HG02759 (cell line): ENCODE results near the gene SERPINH1.

Experiments
- ATAC-seq: cut with Tn5 transposase; IDR thresholded peaks from one replicate; pipeline ENCODE4 v1.9.1; 2021; ENCODE audit warnings: mild to moderate bottlenecking, moderate library complexity; ENCODE audit not compliant: unreplicated experiment

The SERPINH1 gene

DNA sequence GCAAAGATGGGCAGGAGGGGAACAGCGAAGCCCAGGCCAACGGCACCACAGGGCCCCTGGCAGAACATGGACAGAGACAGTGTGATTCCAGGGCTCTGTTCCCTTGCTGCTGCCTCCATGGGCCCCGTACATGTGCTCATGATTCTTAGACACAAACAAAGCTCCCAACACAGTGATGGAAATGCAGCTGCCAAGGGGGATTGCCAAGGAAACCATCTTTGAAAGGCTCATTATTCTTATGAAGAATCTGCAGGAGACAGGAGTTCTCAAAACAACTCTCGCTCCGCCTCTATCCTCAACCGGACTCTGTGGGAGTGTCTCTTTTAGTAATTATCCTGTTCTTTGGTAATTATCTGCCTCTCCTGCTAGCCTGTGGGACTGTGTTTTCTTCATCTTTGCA lies 32.2 kb downstream of the SERPINH1 start:
- no peak for ATAC-seq

DNA sequence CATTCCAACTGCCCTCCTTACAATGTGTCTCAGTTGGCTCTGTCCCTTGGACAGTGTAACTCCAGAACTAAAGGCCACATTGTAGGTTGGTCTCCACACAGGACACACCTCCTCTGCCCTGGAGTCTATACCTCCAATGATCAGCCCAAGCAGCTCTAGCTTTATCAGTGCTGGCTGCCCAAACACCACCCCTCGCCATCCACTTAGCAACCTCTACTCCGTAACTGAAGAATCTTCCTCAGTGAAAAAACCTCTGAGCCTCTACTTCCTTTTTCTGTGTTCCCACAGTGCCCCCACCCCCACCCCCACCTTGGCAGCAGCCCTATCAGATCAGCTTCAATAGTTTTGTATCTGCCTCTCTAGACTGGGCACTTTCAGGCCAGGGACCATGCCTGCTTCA lies 33.4 kb downstream of the SERPINH1 start:
- no peak for ATAC-seq

DNA sequence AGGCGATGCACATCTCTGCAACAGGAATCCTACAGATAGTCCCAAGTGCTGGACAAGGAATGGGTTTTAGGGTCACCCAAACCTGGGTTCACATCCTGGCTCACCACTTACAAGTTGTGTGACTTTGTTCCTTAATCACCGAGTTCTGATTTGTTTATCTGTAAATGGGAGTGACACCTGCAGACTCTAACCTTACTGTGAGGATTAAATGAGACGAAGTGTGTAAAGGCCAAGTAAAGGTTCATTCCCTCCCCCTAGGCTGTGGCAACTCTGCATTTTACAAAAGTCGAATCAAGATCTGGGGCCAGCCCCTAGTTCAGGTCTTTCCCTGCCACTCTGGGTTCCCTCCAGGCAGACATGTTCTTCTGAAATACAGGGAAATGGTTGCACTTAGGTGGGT lies 34.9 kb downstream of the SERPINH1 start:
- no peak for ATAC-seq

DNA sequence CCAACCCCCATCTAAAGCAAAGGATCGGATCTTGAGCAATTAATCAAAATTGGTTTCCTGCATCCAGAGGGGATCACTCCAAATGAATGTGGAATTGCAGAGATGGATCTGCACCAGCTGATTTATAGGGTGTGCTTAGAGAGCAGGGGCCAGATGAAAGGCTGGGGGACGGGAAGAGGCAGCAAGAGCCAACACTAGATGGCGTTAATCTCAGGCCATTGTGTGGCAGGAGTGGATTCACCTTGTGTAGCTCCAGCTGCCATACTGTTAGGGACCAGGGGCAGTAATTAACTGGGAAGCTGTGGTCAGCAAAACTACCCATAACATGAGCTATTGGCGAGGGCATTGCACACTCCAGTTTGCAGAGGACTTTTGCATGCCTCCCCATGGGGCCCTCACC lies 35.6 kb downstream of the SERPINH1 start:
- ATAC-seq, result no peak

DNA sequence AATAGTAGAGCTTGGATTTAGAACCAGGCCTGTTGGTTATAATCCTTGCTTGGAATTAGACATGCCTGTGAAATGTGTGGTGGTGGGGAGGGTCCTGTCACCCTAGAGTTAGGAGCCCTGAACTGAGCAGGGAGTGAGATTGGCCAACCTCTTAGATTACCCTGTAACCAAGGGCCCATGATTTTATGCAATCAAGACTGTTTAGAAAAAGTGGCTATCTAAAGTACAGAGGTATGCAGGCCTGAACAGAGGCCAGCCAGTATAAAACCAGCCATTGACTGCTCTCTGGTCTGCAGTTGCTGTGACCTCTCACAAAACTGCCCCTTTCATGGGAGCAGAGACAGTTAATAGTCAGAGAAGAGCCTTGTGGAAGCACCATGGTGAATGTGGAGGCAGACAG lies 36.2 kb downstream of the SERPINH1 start:
- no peak for ATAC-seq

DNA sequence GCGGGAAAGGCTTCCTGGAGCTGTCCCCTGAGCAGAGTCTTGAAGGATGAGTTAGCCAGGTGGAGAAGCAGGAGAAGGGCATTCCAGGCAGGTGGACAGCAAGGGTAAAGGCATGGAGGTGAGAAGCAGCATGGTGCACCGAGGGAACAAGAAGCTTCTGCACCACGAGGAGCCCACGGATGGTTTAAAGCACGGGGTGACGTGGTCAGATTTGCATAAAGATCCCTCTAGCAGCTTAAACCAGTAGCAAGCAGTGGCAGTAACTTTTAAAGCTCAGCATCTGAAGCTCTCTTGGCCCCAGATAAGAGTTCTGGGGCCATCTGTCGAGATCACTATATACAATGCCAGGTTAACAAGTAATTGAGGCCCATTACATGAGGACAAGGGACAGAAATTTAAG lies 36.8 kb downstream of the SERPINH1 start:
- no peak for ATAC-seq

DNA sequence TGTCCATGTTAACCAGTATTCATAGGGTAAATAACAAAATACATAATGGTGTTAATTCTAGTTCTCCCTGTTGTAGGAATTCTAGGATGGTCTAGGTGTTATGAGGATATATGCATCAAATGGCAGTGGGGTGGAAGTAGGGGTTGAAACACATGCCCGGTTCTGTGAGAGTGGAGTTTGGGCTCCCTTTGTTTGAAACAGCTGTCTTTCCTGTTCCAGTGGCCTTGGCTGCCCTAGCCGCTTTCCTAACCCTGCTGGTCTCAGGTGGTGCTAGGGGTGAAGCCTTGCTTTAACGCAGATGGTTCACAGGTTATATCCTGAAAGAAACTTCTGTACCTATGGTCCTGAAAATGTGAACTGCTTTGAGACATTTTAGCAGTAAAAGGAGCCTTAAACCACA lies 38.3 kb downstream of the SERPINH1 start:
- no peak for ATAC-seq

DNA sequence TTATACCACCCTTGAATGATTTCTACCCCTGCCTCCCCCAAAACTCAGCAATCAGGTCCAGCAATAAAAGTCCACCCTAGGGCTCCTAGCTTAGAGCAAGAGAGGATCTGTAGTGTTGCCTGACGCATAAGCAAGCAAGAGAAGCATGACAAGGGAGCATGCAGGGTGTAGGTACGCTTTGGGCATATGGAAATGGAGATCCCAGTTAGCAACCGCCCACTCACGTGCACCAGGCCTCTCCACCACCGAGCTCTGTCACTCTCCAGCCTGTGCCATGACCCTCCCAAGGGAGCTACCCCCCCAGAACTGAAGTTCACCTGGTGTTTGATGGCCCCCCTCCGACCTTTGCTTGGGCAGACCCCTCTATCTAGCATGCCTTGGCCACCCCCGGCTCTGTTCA lies 39.4 kb downstream of the SERPINH1 start:
- no peak for ATAC-seq

DNA sequence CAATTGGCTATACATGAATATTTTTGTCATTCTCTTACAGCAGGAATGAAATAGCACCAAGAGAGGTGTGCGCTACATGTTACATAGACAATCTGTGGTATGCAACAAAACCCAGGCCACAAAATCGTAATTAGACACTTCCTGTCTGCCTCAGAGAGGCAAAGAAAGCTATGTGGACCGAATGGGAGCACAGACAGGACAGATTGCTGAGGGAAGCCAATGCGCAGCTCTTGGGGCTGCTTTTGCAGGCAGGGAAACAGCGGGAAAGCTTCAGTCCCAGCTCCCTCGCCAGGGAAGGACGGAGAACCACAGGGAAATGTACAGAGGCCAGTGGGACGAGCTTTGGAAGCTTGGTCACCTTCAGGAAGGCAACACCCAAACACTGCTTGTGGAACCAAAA lies 40.9 kb downstream of the SERPINH1 start:
- no peak for ATAC-seq

DNA sequence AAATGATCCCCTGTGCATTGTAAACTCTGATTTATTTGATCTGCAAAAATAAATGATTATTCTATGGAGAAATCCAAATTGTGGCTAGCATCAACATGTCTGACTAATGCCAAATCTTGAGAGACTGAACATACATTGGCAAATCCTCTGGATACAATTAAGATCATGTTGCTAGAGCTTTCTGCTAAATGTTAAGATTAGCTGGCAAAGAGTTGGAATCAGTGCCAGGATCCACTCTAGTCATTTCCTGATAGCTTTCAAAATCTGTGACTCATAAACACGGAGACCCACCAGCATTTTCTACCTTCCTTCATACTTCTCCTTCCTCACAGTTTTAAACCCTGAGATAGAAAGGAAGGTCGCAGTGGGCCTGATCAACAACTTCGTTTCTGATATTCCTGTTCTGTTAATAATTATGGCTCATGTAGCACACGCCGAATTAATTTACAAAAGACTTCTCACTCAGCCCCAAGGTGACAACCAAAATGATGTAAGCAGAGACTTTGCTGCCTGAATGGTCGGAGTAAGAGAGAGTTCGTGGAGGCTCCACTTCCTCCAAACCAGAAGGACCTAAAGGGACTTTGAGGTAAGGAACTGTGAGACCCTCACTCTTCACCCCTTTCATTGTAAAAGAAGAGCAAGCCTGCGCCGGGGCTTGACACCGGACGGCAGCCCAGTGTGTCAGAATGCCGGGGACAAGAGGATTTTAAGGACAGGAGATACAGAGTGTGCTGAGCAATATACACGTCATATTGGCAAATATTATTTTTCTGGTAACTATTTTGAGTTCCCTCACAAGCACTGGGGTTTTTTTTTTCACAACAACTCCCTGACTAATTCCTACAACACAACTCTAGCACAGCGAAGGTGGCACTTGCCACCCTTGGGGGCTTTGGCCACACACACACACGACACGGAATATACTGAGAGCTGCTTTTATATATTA lies 42.0 kb downstream of the SERPINH1 start:
- ATAC-seq, result no peak

DNA sequence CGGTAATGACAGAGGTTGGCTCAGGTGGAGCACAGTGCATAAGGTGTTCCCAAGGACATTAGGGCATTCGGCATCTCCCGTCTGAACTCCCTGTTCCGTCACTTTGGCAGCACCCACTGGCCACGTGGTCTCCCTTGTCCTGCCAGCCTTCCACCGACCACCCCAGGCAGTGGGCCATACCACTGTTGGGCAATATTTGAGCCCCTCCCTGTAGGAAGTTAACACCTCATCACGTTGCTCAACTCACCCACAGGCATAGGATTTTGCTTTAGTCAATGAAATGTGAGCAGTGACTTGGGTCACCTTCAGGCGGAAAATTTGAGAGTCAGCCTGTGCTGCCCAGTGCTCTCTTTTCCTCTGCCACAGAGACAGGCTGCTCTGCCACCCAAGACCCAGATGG lies 44.0 kb downstream of the SERPINH1 start:
- ATAC-seq, result no peak

DNA sequence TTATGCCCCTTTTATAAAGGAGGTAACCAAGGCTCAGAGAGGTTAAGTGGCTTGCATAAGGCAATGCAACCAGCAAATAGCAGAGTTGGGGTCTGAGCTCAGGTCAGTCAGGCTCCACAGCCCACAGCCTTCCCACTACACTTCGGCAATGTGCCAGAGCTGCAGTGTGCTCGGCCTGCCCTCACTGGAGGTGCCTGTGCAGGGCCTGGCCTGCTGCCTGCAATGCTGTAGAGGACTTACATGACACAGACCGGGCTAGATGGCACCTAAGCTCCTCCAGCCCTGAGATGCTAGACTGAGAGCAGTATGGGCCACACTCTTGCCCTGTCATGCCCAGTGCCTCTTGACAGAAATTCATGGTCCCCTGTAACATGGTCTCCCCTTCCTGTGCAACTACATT lies 49.8 kb downstream of the SERPINH1 start:
- no peak for ATAC-seq

DNA sequence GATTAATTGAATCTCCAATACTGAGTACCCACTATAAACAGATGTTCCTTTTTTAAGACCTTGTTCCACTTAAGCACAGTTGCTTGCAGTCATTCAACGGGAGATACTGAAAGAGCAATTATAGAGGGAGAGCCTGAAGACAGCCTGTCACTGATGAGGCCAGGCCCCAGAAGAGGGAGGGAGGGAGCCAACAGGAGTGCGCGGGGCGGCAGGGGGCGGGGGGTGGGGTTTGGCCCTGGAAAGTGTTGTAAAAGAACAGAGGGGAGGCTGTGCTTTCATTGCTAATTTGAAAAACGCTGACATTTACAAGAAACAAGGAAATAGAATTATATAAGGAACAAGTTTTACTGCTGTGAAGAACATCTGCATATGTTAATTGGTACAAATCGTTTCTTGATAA lies 53.7 kb downstream of the SERPINH1 start:
- no peak for ATAC-seq

DNA sequence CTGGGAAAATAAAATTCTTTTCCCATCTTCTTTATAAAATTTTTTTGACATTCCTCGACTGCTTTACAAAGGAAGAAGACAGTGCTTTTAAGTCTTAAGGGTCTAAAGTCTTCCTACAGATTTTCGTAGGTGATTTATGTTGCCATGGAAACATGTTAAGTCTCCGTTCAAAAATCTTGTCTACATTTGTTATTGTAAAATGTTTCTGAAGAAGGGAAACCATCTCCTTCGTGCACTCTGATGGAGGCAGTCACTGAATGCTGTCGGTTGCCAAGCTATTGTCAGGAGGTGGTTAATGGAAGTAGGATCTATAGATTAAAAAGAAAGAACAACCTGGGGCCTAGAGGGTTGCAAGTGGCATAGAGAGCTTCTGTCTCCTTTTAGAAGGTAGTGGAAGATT lies 54.2 kb downstream of the SERPINH1 start:
- no peak for ATAC-seq
